Type B pancreatic cell (in vitro differentiated cells): ENCODE results near the gene KRCC1. TPM values are rescaled to one million over a fixed set of nuclear protein-coding genes. Genes with fewer than 3 reads are reported as not detected.
"Not testable (repeated sequence)": the region's sequence is repeated elsewhere in the genome, so short reads cannot be mapped to it uniquely, and the experiment has no call there.

Experiments
- DNase-seq: peaks from one replicate; pipeline ENCODE4 v3.0.0; 2021; ENCODE audit warnings: mixed read lengths; ENCODE audit not compliant: unreplicated experiment; ENCODE audit errors: extremely low spot score
- H3K27ac Mint-ChIP-seq: 2 replicates; pipeline ENCODE4 v1.8.0; 2021; ENCODE audit warnings: mild to moderate bottlenecking, mixed read lengths
- H3K27me3 Mint-ChIP-seq: 2 replicates; pipeline ENCODE4 v1.8.0; 2021; ENCODE audit warnings: mixed read lengths
- H3K36me3 Mint-ChIP-seq: 2 replicates; pipeline ENCODE4 v1.8.0; 2021; ENCODE audit warnings: mixed read lengths
- H3K4me1 Mint-ChIP-seq: one replicate; pipeline ENCODE4 v1.8.0; 2021; ENCODE audit warnings: mixed read lengths; ENCODE audit not compliant: unreplicated experiment
- H3K4me3 Mint-ChIP-seq: 2 replicates; pipeline ENCODE4 v1.8.0; 2021; ENCODE audit warnings: mild to moderate bottlenecking, mixed read lengths
- H3K9me3 Mint-ChIP-seq: 2 replicates; pipeline ENCODE4 v1.8.0; 2021; ENCODE audit warnings: mixed read lengths
- total RNA-seq: library from RNA; stranded (reverse); gene quantifications from 2 replicates; pipeline ENCODE4 v1.2.1, GENCODE V29; 2021; ENCODE audit warnings: low replicate concordance
- TF ChIP-seq, protein P1 (sequence below): fragments of 200-600 bp; sonication (generic); conservative IDR thresholded peaks from 2 replicates; pipeline ENCODE4 v1.5.0; 2021; ENCODE audit warnings: antibody characterized with exemption, mild to moderate bottlenecking

KRCC1 gene
- total RNA-seq, 1 donor from 2014 or later: 18.6 TPM

DNA sequence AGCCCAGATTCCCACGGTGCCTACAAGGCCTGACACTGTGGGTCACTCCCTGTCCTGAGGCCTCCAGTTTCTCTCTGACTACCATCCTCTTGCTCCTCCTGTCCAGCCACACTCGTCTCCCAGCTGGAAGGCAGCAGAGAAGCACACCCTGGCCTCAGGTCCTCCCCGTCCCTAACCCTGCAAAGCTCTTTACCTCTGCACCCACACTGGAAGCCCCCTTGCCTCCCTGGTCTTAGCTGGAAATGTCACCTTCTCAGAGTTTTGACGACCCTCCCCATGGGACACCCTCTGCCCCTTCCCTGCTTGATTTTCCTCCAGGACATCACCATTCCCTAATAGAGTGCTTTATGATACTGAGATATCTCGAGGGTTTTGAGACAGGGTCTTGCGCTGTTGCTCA lies 49.8 kb downstream of the KRCC1 start:
- no peak for DNase-seq

DNA sequence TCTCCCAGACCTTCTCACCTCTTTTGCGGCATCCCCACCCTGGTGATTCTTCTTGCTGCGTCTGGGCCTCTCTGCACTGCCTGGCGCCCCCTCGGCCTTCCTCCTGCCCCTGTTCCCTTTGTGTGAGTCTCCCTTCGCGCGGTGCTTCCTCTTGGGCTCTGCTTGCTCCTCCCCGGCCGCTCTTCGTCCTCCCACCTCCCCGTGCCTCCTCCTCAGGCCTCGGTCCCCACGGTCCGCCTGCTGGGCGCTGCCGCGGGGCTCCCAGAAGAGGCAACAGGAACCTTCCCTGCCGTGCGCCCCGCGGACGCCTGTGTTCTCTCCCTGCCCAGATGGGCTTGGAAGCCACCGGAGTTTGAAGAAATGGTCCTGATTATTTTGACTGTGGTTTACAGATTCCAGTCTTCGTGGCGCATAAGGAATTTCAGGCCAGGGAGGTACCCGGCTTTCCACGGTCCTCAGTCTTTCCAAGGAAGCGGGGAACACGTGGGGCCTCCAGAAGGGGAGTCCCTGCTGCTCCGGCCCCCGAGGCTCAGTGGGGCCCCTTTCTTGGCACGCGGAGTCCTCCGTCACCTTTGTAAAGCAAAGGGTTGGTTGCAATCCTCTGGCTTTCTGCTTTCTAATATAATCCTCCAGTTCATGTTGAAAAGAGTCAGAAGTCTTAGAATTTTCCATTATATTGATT lies 52.4 kb downstream of the KRCC1 start:
- Mint-ChIP-seq H3K9me3 (no peaks in the 10 kb centered on the region), H3K27me3 (peaks cover 2% of the 10 kb centered on the region), H3K27ac (no peak overlapping the region), H3K4me1 (peaks cover 6% of the 10 kb centered on the region), H3K36me3 (no peaks in the 10 kb centered on the region), H3K4me3 (no peak overlapping the region)
- DNase-seq: no peak
- TF ChIP-seq, protein P1, sequence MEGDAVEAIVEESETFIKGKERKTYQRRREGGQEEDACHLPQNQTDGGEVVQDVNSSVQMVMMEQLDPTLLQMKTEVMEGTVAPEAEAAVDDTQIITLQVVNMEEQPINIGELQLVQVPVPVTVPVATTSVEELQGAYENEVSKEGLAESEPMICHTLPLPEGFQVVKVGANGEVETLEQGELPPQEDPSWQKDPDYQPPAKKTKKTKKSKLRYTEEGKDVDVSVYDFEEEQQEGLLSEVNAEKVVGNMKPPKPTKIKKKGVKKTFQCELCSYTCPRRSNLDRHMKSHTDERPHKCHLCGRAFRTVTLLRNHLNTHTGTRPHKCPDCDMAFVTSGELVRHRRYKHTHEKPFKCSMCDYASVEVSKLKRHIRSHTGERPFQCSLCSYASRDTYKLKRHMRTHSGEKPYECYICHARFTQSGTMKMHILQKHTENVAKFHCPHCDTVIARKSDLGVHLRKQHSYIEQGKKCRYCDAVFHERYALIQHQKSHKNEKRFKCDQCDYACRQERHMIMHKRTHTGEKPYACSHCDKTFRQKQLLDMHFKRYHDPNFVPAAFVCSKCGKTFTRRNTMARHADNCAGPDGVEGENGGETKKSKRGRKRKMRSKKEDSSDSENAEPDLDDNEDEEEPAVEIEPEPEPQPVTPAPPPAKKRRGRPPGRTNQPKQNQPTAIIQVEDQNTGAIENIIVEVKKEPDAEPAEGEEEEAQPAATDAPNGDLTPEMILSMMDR: no peak

More for the DNA sequence above, 49.8 kb downstream of the KRCC1 start:
- peaks cover 6% of the 10 kb centered on the region for H3K4me1 Mint-ChIP-seq
- H3K9me3 Mint-ChIP-seq: no peaks in the 10 kb centered on the region
- H3K36me3 Mint-ChIP-seq: no peaks in the 10 kb centered on the region
- H3K4me3 Mint-ChIP-seq: no peak overlapping the region
- TF ChIP-seq, protein P1: no peak
- no peak overlapping the region for H3K27ac Mint-ChIP-seq
- H3K27me3 Mint-ChIP-seq: peaks cover 2% of the 10 kb centered on the region

DNA sequence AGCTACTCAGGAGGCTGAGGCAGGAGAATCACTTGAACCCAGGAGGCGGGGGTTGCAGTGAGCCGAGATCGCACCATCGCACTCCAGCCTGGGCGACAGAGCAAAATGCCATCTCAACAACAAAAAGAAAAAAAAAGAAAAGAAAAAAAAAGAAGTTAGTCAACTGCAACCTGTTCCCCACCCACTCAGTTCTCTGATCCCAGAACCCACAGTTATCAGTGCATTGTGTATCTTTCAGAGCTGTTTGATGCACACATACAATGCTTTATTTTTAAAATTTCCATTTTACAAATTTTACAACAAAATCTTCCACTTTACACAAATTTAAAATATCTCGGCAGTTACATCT lies 53.2 kb downstream of the KRCC1 start:
- peaks cover 6% of the 10 kb centered on the region for H3K4me1 Mint-ChIP-seq
- H3K4me3 Mint-ChIP-seq: no peak overlapping the region
- no peak for DNase-seq
- peaks cover 2% of the 10 kb centered on the region for H3K27me3 Mint-ChIP-seq
- no peaks in the 10 kb centered on the region for H3K36me3 Mint-ChIP-seq
- no peaks in the 10 kb centered on the region for H3K9me3 Mint-ChIP-seq
- TF ChIP-seq, protein P1: no peak
- H3K27ac Mint-ChIP-seq: no peak overlapping the region

DNA sequence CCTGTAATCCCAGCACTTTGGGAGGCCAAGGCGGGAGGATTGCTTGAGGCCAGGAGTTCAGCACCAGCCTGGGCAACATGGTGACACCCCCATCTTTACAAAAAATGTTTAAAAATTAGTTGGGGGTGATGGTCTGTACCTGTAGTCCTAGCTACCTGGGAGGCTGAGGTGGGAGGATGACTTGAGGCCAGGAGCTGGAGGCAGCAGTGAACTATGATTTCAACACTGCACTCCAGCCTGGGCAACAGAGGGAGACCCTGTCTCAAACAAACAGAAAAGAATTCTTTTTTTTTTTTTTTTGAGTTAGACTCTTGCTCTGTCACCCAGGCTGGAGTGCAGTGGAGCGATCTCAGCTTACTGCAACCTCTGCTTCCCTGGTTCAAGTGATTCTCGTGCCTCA lies 55.1 kb downstream of the KRCC1 start:
- H3K27me3 Mint-ChIP-seq, H3K27ac Mint-ChIP-seq, DNase-seq, H3K36me3 Mint-ChIP-seq, H3K4me1 Mint-ChIP-seq, H3K4me3 Mint-ChIP-seq, H3K9me3 Mint-ChIP-seq: not testable (repeated sequence)

DNA sequence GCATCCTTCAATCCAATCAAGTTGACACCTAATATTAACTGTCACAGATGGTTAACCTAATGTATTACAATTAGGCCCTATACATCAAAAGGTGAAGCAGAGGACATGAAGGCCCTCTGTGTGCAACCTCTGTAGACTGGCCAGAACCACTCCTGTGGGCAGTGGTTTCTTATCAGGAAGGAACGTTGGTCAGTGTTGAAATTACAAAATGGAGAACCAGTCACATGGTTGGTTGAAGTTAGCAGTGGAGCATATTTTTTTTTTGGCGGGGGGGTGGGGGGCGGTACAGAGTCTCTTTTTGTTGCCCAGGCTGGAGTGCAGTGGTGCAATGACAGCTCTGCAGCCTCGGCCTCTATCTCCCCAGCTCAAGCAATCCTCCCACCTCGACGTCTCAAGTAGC lies 59.0 kb downstream of the KRCC1 start:
- Mint-ChIP-seq H3K27me3 (no peaks in the 10 kb centered on the region), H3K27ac (no peak overlapping the region), H3K4me3 (no peak overlapping the region), H3K9me3 (no peaks in the 10 kb centered on the region), H3K36me3 (no peaks in the 10 kb centered on the region), H3K4me1 (peaks cover under 1% of the 10 kb centered on the region)
- TF ChIP-seq, protein P1: no peak
- no peak for DNase-seq

DNA sequence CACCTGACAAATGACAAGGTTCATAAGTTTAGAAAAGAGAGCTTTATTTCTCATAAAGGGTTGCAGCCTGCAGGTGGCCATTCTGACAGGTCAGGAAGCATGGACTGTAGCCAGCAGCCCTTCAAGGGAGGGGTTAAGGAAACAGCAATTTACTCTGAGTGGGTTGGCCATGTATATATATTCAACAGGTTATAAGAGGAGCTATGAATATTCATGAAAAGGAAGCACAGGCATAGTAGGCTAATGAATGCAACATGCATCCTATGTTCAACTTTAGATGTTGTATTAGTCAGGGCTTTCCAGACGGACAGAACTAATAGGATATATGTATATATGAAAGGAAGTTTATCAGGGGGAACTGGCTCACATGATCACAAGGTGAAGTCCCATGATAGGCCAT lies 59.8 kb downstream of the KRCC1 start:
- Mint-ChIP-seq H3K4me3 (no peak overlapping the region), H3K4me1 (no peaks in the 10 kb centered on the region), H3K36me3 (no peaks in the 10 kb centered on the region), H3K27me3 (no peaks in the 10 kb centered on the region), H3K27ac (no peak overlapping the region), H3K9me3 (no peaks in the 10 kb centered on the region)
- TF ChIP-seq, protein P1: no peak
- no peak for DNase-seq

DNA sequence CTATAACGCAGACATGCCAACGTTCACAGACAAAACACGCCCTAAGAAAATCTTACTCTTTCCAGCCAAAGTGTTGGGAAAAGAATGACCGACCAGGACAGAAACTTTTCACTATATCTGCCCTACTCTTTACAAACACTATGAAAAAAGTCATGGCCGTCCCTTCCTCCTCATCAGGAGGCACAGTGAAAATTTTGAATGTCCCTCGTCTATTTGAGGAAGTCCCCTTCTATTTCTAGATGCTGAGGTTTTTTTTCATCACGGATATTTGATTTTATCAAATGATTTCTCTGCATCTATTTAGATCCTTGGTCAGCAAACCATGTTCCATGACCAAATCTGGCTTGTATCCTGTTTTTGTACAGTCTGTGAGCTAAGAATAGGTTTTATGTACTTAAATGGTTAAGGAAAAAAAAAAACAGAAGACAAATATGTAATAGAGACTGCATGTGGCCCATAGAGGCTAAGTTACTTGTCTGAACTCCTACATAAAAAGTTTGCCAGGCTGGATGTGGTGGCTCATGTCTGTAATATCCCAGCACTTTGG lies 61.2 kb downstream of the KRCC1 start:
- not testable (repeated sequence) for H3K4me3 Mint-ChIP-seq, H3K4me1 Mint-ChIP-seq, DNase-seq, H3K27ac Mint-ChIP-seq, H3K27me3 Mint-ChIP-seq, H3K36me3 Mint-ChIP-seq, H3K9me3 Mint-ChIP-seq

DNA sequence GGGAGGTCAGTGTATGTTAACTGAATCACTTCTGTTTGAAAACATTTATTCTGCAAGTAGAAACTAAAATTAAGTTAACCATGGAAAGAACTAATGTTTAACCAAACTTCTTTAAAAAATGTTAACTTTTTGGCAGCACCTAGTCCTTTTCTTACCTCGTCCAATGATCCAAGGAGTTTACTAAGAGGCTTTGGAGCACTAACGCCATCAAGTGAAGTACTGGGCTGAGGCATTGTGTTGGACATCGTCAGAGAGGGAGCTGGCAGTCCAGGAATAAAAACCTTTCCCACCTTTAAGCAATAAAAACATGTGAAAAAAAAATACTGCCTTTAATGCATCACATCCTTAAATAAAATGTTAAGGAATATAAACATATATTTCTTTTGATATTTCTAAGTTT lies 63.0 kb downstream of the KRCC1 start:
- not testable (repeated sequence) for H3K27me3 Mint-ChIP-seq, H3K27ac Mint-ChIP-seq, H3K4me3 Mint-ChIP-seq, H3K36me3 Mint-ChIP-seq, DNase-seq, H3K9me3 Mint-ChIP-seq, H3K4me1 Mint-ChIP-seq

DNA sequence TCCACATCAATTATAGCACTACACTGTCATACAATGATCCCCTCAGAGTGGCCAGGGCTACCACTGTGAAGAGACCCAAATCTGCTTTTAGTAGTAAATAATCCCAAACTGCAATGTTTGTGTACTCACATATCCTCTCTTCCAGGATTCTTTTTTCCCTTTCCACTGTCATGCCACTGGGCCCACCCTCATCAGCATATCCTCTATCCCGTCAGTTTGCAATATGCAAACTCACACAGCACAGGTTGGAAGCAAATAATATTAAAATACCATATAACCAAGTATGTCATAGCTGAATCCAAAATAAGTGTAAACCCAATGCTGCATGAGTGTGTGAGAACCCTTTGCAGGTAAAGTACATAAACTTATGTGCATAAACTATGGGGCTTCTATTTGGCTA lies 68.1 kb downstream of the KRCC1 start:
- H3K9me3 Mint-ChIP-seq, DNase-seq, H3K27ac Mint-ChIP-seq, H3K4me3 Mint-ChIP-seq, H3K4me1 Mint-ChIP-seq, H3K36me3 Mint-ChIP-seq, H3K27me3 Mint-ChIP-seq: not testable (repeated sequence)
